Fibroblast of villous mesenchyme (primary cell): ENCODE results near the gene EXOSC6. TPM values are rescaled to one million over a fixed set of nuclear protein-coding genes. Genes with fewer than 3 reads are reported as not detected.
"Not testable (repeated sequence)": the region's sequence is repeated elsewhere in the genome, so short reads cannot be mapped to it uniquely, and the experiment has no call there.

ENCODE experiments used
- DNase-seq: peaks from one replicate; pipeline ENCODE4 v3.0.0-alpha.2; 2010; ENCODE audit warnings: low read depth
- H3K4me3 ChIP-seq: 2 replicates; pipeline ENCODE4 v1.5.1; 2011; ENCODE audit warnings: low read depth, mild to moderate bottlenecking, low read length
- total RNA-seq: library from RNA; depleted of rRNA; stranded (reverse); fragments of >200 nt; gene quantifications from 2 replicates; pipeline ENCODE4 v1.2.3, GENCODE V29; 2012
- TF ChIP-seq, protein P1 (sequence below): IDR thresholded peaks from 2 replicates; pipeline ENCODE4 v1.5.1; 2012; ENCODE audit warnings: low read depth, mild to moderate bottlenecking, low read length; ENCODE audit not compliant: insufficient read depth

Gene EXOSC6
- total RNA-seq, 1 donor: 32.0 TPM

DNA sequence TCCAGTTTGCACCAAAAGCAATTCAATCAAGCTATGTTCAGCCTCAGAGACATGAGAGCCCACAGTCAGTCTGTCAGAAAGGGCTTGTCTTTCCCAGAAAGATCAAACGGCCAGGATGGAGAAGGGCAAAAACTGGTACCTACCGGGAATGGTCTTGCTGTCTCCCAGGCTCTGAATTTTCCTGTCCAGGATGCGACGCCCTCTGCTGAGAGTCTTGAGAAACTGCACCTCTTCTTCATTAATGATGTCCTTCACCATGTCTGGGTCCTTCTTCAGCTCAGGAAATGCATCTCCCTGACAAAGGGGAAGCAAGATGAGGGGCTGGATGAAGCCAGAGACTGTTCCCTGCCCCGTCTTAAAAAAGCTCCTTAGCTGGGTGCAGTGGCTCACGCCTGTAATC, 15.8 kb upstream of the EXOSC6 start:
- H3K4me3 ChIP-seq: no peak overlapping the region
- TF ChIP-seq, protein P1, sequence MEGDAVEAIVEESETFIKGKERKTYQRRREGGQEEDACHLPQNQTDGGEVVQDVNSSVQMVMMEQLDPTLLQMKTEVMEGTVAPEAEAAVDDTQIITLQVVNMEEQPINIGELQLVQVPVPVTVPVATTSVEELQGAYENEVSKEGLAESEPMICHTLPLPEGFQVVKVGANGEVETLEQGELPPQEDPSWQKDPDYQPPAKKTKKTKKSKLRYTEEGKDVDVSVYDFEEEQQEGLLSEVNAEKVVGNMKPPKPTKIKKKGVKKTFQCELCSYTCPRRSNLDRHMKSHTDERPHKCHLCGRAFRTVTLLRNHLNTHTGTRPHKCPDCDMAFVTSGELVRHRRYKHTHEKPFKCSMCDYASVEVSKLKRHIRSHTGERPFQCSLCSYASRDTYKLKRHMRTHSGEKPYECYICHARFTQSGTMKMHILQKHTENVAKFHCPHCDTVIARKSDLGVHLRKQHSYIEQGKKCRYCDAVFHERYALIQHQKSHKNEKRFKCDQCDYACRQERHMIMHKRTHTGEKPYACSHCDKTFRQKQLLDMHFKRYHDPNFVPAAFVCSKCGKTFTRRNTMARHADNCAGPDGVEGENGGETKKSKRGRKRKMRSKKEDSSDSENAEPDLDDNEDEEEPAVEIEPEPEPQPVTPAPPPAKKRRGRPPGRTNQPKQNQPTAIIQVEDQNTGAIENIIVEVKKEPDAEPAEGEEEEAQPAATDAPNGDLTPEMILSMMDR: peak; percentile 63
- peak; percentile 53 for DNase-seq

DNA sequence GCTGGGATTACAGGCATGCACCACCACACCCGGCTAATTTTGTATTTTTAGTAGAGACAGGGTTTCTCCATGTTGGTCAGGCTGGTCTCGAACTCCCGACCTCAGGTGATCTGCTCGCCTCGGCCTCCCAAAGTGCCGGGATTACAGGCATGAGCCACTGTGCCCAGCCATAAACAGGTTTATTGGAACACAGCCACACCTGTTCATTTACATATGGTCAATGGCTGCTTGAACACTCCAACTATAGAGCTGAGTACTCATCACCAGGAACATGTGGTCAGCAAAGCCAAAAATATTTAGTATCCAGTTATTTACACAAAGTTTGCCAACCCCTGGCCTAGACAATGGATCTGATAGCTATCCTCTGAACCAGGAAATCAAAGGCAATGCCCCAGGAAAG, 8.2 kb upstream of the EXOSC6 start:
- DNase-seq, H3K4me3 ChIP-seq: not testable (repeated sequence)

DNA sequence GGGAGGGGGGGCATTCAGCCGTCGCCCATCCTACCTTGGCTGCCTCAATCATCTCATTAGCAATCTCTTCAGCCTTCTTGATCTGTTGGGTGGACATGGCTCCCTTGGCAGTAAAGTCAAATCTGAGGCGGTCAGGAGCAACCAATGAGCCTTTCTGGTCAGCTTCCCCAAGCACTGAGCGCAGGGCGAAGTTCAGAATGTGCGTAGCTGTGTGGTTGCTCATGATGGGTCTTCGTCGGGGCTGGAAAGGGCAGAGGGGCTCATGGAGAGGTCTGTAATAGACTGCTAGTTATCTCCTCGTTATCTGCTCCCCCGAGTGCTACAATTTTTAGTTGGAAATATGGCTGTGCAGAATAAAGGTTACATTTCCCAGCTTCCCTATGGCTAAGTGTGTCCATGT, 7.2 kb upstream of the EXOSC6 start:
- no peak for DNase-seq
- TF ChIP-seq, protein P1: no peak
- H3K4me3 ChIP-seq: no peak overlapping the region

DNA sequence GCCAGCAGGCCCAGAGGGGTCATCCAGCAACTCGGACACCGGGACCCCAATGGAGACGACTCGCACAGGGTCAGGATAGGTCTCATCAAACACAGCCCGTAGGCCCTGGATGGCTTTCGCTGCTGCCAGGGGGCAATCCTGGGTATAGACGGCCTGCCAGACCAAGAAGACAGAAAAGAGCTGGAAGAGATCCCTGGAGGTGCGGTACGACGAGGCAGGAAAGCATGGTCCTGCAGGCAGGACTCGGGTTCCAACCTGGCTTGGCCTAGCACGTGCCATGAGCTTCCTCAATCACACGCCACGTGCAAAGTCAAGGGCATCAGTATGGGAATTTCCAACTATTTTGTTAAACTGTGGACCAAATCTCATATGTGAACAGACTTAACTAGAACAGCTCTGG, 6.3 kb upstream of the EXOSC6 start:
- no peak for DNase-seq
- TF ChIP-seq, protein P1: no peak
- no peak overlapping the region for H3K4me3 ChIP-seq

DNA sequence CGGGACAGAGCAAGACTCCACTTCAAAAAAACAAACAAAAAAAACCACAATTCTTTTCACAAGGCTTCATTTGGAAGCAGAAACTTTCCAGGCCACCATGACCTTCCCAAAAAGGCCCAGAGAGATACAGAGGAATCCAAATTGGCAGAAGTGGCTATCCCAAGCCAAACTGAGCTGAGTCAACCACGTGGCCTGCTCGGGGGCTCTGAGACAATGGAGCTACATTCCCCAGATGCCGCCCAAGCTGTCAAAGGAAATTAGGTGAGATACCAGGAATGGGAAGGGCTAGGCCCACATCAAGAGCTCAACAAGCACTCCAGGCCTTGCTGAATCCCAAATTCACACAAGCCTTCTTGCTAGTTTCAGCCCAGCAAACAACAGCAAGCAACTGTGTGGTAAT, 5.7 kb upstream of the EXOSC6 start:
- no peak for DNase-seq
- H3K4me3 ChIP-seq: no peak overlapping the region
- TF ChIP-seq, protein P1: no peak

DNA sequence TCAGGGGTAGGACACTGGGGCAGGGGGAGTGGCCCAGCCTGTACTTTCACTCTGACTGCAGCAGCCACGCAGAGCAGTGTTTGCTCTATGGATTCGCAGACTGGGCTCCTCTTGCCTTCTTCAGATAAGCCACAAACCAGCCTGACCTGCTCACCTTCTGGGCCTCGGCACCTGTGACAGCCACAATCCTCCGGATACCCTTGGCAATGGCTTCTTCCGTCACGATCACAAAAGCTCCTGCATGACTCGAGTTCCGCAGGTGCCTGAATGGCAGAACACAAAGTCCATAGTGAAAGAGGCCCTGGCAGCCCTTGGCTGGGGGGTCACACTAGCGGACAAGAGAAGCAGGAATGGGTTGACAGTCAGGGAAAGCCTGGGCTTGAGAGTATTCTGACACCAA, 3.8 kb upstream of the EXOSC6 start:
- TF ChIP-seq, protein P1: no peak
- DNase-seq: no peak
- no peak overlapping the region for H3K4me3 ChIP-seq

DNA sequence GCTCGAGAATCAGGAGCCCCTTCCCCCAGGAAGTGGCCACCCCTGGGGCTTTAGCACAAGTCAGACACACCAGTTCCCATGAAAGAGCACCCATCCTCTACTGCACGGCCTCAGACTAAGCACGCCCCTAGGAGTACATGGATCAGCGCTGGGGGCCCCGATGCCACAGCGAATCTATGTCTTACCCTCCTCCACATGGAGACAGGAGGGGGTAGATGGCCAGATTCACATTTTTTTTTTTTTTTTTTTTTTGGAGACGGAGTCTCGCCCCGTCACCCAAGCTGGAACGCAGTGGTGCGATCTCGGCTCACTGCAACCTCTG, 3.2 kb upstream of the EXOSC6 start:
- no peak overlapping the region for H3K4me3 ChIP-seq
- DNase-seq: no peak
- TF ChIP-seq, protein P1: no peak
